ENCODE data around the gene PRSS16.

PRSS16 gene

DNA sequence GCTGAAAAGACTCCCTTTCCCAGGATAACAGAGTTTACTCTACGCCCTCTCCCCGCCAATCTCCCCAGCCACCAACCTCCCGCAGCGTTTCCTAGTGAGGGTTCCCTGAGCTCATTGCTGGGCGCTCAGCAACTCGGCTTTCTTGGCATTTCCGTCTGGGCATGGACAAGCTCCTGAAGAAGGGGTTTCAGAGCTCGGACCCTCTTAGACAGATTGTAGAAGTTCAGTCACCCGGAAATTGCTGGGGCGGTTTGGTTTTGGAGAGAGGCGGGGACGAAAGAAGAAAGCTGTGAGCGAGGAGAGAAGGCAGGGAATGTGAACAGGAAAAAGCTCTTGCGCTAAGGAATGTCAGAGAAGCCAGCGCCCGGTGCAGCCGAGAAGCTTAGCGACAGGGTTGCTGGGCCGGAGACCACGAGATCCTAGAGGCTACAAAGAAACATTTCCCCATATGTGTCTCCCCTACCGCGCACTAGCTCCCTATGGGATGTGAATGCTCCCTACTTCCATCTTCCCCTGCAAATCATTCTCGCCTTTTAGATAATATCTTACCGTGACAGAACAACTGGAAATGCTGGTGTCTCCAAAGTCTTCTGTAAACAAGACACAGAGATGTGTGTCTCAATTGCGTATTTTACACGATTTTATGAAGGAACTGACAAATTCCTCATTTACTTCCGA, 48.7 kb downstream of the PRSS16 start:
- H3K36me3 ChIP-seq = no peaks in the 10 kb centered on the region
- TF ChIP-seq, protein P1, sequence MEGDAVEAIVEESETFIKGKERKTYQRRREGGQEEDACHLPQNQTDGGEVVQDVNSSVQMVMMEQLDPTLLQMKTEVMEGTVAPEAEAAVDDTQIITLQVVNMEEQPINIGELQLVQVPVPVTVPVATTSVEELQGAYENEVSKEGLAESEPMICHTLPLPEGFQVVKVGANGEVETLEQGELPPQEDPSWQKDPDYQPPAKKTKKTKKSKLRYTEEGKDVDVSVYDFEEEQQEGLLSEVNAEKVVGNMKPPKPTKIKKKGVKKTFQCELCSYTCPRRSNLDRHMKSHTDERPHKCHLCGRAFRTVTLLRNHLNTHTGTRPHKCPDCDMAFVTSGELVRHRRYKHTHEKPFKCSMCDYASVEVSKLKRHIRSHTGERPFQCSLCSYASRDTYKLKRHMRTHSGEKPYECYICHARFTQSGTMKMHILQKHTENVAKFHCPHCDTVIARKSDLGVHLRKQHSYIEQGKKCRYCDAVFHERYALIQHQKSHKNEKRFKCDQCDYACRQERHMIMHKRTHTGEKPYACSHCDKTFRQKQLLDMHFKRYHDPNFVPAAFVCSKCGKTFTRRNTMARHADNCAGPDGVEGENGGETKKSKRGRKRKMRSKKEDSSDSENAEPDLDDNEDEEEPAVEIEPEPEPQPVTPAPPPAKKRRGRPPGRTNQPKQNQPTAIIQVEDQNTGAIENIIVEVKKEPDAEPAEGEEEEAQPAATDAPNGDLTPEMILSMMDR (IDR thresholded peaks at IDR 0.05; ENCODE audit: low read depth, low read length) = no peak
- peaks cover 57% of the 10 kb centered on the region for H3K9me3 ChIP-seq (ENCODE audit: severe bottlenecking)
- H3K4me3 ChIP-seq (ENCODE audit: low read depth, low read length) = no peak overlapping the region
- no peak for DNase-seq
- H3K27ac ChIP-seq = no peak overlapping the region
- H3K27me3 ChIP-seq (ENCODE audit: insufficient read depth, low read depth, severe bottlenecking) = peaks cover 99% of the 10 kb centered on the region

DNA sequence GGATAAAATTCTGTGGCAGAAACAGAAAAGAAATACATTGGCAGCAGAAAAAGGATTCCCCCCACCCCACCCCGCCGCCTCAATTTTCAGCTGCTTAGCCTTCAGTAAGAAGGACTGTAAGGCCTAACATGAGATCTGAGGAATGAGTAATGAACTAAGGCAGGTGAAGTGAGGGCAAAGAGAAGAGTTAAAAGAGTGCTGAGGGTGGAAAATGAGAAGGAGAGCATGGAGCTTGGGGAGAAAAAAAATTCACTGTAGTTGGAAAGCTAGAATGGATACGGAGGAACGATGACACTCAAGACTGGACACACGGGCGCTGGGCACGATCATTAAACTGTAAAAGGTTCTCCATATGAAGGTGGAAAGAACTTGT, 50.0 kb downstream of the PRSS16 start:
- no peak for DNase-seq
- no peak overlapping the region for H3K27ac ChIP-seq
- no peaks in the 10 kb centered on the region for H3K36me3 ChIP-seq
- H3K9me3 ChIP-seq (ENCODE audit: severe bottlenecking) = peaks cover 62% of the 10 kb centered on the region
- TF ChIP-seq, protein P1 (IDR thresholded peaks at IDR 0.05; ENCODE audit: low read depth, low read length) = no peak
- H3K4me3 ChIP-seq (ENCODE audit: low read depth, low read length) = no peak overlapping the region
- H3K27me3 ChIP-seq (ENCODE audit: insufficient read depth, low read depth, severe bottlenecking) = peaks cover 99% of the 10 kb centered on the region

- TF ChIP-seq, protein P1 (IDR thresholded peaks at IDR 0.05; ENCODE audit: low read depth, low read length) = no peak
Observed at GRCh38 chr6:27297857-27298730, 50.6 kb downstream of the PRSS16 start.

GRCh38 chr6:27303613-27304272, 56.2 kb downstream of the PRSS16 start:
- no peak for DNase-seq
- Histone ChIP-seq H3K27ac (no peak overlapping the region), H3K9me3 (ENCODE audit: severe bottlenecking) (peaks cover 29% of the 10 kb centered on the region), H3K27me3 (ENCODE audit: insufficient read depth, low read depth, severe bottlenecking) (peaks cover 100% of the 10 kb centered on the region), H3K4me3 (ENCODE audit: low read depth, low read length) (no peak overlapping the region), H3K36me3 (no peaks in the 10 kb centered on the region)
- TF ChIP-seq, protein P1 (IDR thresholded peaks at IDR 0.05; ENCODE audit: low read depth, low read length) = no peak

More at GRCh38 chr6:27297857-27298730, 50.6 kb downstream of the PRSS16 start:
- DNase-seq = no peak
- peaks cover 60% of the 10 kb centered on the region for H3K9me3 ChIP-seq (ENCODE audit: severe bottlenecking)
- no peaks in the 10 kb centered on the region for H3K36me3 ChIP-seq
- peaks cover 99% of the 10 kb centered on the region for H3K27me3 ChIP-seq (ENCODE audit: insufficient read depth, low read depth, severe bottlenecking)
- no peak overlapping the region for H3K27ac ChIP-seq
- no peak overlapping the region for H3K4me3 ChIP-seq (ENCODE audit: low read depth, low read length)

All from WERI-Rb-1 (cell line).